Measurements from ENCODE around the gene MSX1. TPM values are rescaled to one million over a fixed set of nuclear protein-coding genes. Genes with fewer than 3 reads are reported as not detected.

The MSX1 gene
- total RNA-seq, 3 donors from 2014 or later (not counting 1 experiment from before 2014, with no cell fraction given) = not detected

DNA sequence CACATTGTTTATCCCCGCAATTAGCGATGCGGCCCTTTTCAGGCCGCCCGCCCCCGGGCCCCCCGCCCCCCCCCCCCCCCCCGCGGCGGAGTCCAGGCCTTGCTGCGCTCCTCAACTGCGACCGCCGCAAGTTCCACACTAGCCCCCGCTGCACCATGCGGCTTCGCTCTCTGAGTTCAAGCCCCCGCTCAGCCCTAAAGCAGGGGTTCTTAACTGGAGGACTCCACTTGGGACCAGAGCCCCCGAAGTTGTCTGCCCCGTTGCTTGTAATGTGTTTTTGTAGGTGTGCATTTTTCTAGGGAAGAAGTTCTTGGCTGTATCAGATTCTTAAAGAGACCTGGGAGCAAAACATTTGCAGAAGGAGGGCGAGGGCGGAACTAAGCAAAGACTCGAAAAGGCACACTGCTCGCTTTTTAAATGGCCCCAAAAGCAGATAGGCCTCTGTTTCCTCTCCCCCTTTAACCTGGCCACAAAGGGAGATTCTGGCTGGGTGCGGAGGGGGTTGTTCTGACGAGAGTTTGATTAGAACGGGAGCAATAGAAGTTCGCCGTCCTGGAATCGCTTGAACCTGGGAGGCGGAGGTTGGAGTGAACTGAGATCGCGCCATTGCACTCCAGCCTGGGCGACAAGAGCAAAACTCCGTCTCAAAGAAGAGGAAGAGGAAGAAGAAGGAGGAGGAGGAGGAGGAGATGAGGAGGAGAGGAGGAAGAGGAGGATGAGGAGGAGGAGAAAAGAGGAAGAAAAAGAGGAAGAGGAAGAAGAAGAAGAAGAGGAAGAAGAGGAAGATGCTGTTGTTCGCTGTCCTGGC is 2.3 kb upstream of the MSX1 start:
- Mint-ChIP-seq H3K36me3 (no peaks in the 10 kb centered on the region), H3K27ac (peak overlapping the region; percentile 11 to 61), H3K4me1 (peaks cover 58 to 63% of the 10 kb centered on the region in 2 donors), H3K27me3 (ENCODE audit: low read depth in 2 of 2) (peaks cover 69 to 70% of the 10 kb centered on the region in 2 donors), H3K4me3 (peak overlapping the region; percentile 62), H3K9me3 (no peaks in the 10 kb centered on the region)
- Histone ChIP-seq H3K9me3 (ENCODE audit: control insufficient read depth, insufficient read depth, low read length) (peaks cover 8% of the 10 kb centered on the region), H3K27ac (ENCODE audit: low read length) (no peak overlapping the region), H3K36me3 (ENCODE audit: control insufficient read depth, insufficient read depth, low read length) (no peaks in the 10 kb centered on the region), H3K4me3 (ENCODE audit: low read length) (no peak overlapping the region), H3K4me1 (ENCODE audit: control insufficient read depth, insufficient read depth, low read length) (peaks cover 76% of the 10 kb centered on the region), H3K27me3 (ENCODE audit: control insufficient read depth, insufficient read depth, low read length) (peaks cover 85% of the 10 kb centered on the region)
- TF ChIP-seq, protein P1, sequence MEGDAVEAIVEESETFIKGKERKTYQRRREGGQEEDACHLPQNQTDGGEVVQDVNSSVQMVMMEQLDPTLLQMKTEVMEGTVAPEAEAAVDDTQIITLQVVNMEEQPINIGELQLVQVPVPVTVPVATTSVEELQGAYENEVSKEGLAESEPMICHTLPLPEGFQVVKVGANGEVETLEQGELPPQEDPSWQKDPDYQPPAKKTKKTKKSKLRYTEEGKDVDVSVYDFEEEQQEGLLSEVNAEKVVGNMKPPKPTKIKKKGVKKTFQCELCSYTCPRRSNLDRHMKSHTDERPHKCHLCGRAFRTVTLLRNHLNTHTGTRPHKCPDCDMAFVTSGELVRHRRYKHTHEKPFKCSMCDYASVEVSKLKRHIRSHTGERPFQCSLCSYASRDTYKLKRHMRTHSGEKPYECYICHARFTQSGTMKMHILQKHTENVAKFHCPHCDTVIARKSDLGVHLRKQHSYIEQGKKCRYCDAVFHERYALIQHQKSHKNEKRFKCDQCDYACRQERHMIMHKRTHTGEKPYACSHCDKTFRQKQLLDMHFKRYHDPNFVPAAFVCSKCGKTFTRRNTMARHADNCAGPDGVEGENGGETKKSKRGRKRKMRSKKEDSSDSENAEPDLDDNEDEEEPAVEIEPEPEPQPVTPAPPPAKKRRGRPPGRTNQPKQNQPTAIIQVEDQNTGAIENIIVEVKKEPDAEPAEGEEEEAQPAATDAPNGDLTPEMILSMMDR (IDR thresholded peaks at IDR 0.05) = no peak
- ATAC-seq (no peak), DNase-seq (no peak)
- WGBS (ENCODE audit: insufficient coverage) = 19% methylated on average over 26 of the region's 36 CpGs
- intact Hi-C loops (cut with micrococcal nuclease) = loop anchor here (10.0 kb wide), 1 partner anchor 372 kb away; no protein-coding TSS in a partner anchor

DNA sequence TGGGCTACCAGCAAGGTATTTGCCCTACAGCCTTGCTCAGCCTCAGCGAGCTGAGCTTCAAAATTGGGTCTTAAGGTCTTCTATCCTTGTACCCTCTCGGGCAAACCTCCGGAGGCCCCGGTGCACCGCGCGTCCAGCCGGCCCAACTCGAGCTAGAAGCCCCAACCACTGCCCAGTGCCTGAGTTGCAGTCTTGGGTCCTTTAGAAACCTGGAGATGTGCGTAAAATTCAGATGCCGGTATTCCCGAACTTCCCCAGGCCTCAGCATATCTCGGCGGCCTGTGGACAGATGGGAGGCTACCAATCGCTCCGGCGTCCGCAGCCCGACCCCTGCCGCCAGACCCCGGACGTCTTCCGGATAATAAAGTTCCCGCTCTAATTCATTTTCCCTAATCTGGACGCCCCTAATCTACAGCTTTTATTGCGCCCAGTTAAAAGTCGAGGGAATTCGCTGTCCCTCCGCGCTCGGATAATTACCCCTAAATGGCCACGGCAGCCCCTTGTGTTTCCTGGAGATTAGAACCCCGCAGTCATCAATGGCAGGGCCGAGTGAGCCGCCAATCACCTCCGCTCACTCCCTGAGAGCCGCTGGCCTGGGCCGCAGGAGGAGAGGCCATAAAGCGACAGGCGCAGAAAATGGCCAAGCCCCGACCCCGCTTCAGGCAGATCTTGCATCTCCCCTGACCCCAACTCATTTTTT is 1.5 kb upstream of the MSX1 start:
- Histone ChIP-seq H3K27ac (ENCODE audit: low read length) (no peak overlapping the region), H3K4me1 (ENCODE audit: control insufficient read depth, insufficient read depth, low read length) (peaks cover 68% of the 10 kb centered on the region), H3K27me3 (ENCODE audit: control insufficient read depth, insufficient read depth, low read length) (peaks cover 83% of the 10 kb centered on the region), H3K36me3 (ENCODE audit: control insufficient read depth, insufficient read depth, low read length) (no peaks in the 10 kb centered on the region), H3K4me3 (ENCODE audit: low read length) (no peak overlapping the region), H3K9me3 (ENCODE audit: control insufficient read depth, insufficient read depth, low read length) (peaks cover 8% of the 10 kb centered on the region)
- Mint-ChIP-seq H3K27me3 (ENCODE audit: low read depth in 2 of 2) (peaks cover 72 to 77% of the 10 kb centered on the region in 2 donors), H3K36me3 (no peaks in the 10 kb centered on the region), H3K4me1 (peaks cover 56% of the 10 kb centered on the region in 2 donors), H3K4me3 (peak overlapping the region; percentile 55), H3K9me3 (no peaks in the 10 kb centered on the region), H3K27ac (peak overlapping the region in 1 of 2 donors; percentile 61)
- WGBS (ENCODE audit: insufficient coverage) = 18% methylated on average over 40 of the region's 42 CpGs
- intact Hi-C loops (cut with micrococcal nuclease) = loop anchor here (10.0 kb wide), 1 partner anchor 373 kb away; no protein-coding TSS in a partner anchor
- DNase-seq (no peak), ATAC-seq (no peak)
- TF ChIP-seq, protein P1 (IDR thresholded peaks at IDR 0.05) = no peak

DNA sequence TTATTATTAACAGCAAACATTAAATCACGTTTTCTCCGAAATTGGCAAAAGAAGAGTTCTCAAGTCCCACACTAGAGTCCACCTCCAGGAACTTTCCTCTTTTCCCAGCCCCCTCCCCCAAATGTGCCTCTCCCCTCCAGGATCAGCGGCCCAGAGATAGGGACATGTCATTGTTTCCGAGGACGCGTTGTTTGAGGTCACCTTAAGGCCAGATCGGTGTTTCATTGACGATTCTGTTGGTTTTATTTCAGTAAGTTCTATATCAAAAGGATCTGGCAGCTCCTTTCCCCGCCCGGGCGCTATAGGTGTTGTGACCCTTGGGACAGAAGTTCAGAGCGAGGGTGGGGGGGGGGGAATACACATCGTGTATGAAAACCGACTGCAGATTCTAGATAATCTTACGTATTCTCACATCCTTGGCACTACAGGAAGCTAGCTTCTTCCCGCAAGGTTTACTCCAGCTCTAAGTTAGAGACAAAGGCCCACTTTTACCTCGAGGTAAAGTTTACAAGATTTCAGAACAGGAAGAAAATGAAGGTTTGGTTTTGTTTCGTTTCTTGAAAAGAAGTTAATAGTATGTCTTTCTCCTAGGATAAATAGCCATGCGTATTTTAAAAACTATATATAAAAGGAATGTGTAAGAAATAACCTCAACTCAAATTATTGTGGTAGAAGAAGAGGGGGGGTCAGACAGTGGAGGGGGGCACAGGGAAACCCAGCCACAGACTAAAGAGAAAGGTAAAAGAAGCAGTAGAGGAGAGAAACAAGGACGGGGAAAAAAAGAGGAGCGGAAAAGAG is 739 bp upstream of the MSX1 start:
- TF ChIP-seq, protein P1 (IDR thresholded peaks at IDR 0.05) = no peak
- peaks cover 77% of the 10 kb centered on the region for H3K27me3 ChIP-seq (ENCODE audit: control insufficient read depth, insufficient read depth, low read length)
- Mint-ChIP-seq H3K9me3 (no peaks in the 10 kb centered on the region), H3K27ac (peak overlapping the region in 1 of 2 donors; percentile 9), H3K4me1 (peaks cover 48 to 49% of the 10 kb centered on the region in 2 donors), H3K36me3 (no peaks in the 10 kb centered on the region), H3K27me3 (ENCODE audit: low read depth in 2 of 2) (peaks cover 70 to 84% of the 10 kb centered on the region in 2 donors), H3K4me3 (peak overlapping the region; percentile 88)
- H3K9me3 ChIP-seq (ENCODE audit: control insufficient read depth, insufficient read depth, low read length) = peaks cover 8% of the 10 kb centered on the region
- peaks cover 61% of the 10 kb centered on the region for H3K4me1 ChIP-seq (ENCODE audit: control insufficient read depth, insufficient read depth, low read length)
- no peak overlapping the region for H3K4me3 ChIP-seq (ENCODE audit: low read length)
- no peaks in the 10 kb centered on the region for H3K36me3 ChIP-seq (ENCODE audit: control insufficient read depth, insufficient read depth, low read length)
- intact Hi-C loops (cut with micrococcal nuclease) = loop anchor here (10.0 kb wide), 1 partner anchor 374 kb away; no protein-coding TSS in a partner anchor
- WGBS (ENCODE audit: insufficient coverage) = 14% methylated on average over 15 of the region's 21 CpGs
- no peak for ATAC-seq
- no peak overlapping the region for H3K27ac ChIP-seq (ENCODE audit: low read length)
- no peak for DNase-seq

All from natural killer cell (primary cell).